GM12872 (cell line): Measurements from ENCODE around the gene KIF26B.

Experiments used
- TF ChIP-seq, protein P1 (sequence below): IDR thresholded peaks from 3 replicates; pipeline ENCODE4 v1.5.1; 2011; ENCODE audit warnings: low read depth, mild to moderate bottlenecking, low read length, moderate library complexity; ENCODE audit not compliant: insufficient read depth

Gene KIF26B

DNA sequence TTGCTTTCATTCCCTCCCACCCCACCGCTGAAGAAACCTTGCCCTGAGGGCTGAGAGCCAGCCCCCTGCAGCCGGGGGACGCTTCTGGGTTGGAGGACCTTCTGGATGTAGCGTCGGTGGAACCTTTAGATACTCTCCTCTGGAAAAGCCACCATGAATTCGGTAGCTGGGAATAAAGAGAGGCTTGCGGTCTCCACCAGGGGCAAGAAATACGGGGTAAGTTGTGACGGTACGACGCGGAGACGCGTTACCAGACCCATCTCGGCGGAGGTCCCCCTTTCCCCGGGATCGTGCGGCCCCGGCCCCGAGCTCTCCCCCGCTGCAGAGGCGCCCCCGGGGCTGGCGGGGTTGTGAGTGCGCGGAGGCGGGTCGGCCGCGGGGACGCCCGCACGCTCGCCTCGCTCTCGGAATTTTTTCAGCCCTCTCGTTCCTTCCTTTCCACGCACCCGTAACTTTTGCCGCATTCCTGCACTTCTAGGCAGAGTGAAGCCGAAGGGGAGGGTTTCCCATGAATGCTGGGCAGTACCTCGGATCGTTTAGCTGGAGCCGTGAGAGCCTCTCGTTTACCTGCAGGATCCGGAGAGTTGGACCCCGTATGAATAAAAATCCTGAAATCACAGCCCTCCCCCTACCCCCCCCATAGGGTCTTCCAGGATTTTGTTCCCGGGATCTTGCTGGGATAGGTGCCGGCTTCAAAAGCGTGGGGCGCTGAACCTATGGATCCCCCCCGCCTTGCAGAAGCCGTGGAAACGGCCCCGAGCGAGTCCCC is 671 bp downstream of the KIF26B start:
- TF ChIP-seq, protein P1, sequence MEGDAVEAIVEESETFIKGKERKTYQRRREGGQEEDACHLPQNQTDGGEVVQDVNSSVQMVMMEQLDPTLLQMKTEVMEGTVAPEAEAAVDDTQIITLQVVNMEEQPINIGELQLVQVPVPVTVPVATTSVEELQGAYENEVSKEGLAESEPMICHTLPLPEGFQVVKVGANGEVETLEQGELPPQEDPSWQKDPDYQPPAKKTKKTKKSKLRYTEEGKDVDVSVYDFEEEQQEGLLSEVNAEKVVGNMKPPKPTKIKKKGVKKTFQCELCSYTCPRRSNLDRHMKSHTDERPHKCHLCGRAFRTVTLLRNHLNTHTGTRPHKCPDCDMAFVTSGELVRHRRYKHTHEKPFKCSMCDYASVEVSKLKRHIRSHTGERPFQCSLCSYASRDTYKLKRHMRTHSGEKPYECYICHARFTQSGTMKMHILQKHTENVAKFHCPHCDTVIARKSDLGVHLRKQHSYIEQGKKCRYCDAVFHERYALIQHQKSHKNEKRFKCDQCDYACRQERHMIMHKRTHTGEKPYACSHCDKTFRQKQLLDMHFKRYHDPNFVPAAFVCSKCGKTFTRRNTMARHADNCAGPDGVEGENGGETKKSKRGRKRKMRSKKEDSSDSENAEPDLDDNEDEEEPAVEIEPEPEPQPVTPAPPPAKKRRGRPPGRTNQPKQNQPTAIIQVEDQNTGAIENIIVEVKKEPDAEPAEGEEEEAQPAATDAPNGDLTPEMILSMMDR, result no peak

DNA sequence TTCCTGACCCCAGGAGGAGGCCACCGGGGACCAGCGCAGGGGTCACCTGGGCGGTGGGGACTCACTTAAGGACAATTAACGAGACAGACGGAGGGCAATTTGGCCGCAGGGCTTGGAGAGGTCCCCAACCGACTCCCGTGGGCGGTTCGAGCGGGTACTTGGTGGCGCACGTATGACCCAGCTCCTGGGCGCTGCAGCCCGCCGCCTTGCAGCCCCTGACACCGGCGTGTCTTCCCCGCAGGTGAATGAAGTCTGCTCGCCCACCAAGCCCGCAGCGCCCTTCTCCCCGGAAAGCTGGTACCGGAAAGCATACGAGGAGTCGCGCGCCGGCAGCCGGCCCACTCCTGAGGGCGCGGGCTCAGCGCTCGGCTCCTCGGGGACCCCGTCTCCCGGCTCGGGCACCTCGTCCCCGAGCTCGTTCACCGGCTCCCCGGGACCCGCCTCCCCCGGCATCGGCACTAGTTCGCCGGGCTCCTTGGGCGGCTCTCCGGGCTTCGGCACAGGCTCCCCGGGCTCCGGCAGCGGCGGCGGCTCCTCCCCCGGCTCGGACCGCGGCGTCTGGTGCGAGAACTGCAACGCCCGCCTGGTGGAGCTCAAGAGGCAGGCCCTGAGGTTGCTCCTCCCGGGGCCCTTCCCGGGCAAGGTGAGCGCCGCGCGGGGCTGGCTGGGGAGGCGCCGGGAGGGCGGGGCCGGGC is 1.4 kb downstream of the KIF26B start:
- TF ChIP-seq, protein P1, result peak; percentile 63

DNA sequence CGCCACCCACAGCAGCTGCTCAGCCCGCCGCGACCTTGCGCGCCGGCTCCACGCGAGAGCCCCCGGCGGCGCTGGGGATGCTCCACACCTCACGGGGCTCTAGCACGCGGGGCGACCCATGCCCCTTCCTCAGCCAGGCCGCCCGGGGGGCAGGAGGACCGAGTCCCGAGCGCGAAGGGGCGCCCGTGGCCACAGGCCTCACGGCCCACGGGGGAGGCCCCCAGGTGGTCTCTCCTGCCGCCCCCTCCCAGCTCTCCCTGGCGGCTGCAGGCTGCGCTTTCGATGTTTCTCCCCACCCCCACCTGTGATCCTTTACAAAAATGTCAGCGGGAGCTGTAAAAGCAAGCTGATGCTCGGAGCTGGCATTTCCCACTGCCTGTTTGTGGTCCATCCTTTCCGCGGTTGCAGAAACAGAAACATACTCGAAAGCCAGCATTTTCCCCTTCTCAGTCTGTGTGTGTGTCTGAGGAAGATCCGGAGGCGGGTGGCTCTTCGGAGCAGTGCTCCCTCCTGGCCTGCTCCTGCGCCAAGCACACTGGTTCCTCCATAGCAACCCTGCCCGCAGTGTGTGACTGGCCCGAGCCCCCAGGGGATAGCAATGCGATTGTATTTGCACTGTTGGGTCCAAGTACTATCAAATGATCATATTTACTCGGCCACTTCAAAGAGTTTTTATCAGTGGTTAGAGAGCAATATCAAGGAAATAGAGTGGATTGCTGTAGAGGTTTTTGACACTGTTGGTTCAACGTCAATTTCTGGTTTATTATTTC is 2.1 kb downstream of the KIF26B start:
- TF ChIP-seq, protein P1, result no peak

DNA sequence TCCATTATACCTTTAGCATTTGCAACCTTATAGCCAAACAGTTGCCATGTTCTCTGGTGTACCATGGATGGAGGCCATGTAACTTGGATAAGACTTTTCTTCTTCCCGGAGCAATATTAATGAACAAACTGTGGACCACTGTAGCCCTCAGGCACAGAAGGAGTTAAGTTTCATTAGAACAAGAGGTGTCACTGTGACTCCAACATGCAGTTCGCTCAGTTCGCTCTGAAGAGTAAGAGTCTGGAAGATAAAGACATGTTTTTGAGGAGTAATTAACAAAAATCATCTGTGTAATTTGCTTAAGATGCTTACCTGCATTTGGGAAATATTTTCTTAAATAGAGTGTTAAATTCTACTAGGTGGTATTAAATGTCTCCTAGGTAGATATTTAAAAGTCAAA is 4.1 kb downstream of the KIF26B start:
- TF ChIP-seq, protein P1, result no peak

DNA sequence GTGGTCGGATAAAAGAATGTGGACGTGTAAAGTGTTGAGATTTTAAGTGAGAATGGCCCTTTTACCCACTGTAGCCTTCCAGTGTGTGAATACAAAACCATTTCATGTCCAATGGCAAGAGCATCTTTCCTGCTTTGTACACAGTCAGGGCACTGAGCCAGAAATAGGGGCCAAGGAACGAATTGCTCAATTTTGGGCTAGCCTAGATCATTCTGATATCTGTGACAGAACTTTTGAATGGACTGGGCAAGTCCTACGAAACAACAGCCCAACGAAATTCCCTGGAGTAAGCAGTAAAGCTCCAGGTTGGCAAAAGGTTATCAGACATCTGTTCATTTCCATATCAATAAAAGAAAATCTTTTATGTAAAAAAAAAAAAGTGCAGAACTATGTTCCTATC is 5.5 kb downstream of the KIF26B start:
- TF ChIP-seq, protein P1, result no peak

DNA sequence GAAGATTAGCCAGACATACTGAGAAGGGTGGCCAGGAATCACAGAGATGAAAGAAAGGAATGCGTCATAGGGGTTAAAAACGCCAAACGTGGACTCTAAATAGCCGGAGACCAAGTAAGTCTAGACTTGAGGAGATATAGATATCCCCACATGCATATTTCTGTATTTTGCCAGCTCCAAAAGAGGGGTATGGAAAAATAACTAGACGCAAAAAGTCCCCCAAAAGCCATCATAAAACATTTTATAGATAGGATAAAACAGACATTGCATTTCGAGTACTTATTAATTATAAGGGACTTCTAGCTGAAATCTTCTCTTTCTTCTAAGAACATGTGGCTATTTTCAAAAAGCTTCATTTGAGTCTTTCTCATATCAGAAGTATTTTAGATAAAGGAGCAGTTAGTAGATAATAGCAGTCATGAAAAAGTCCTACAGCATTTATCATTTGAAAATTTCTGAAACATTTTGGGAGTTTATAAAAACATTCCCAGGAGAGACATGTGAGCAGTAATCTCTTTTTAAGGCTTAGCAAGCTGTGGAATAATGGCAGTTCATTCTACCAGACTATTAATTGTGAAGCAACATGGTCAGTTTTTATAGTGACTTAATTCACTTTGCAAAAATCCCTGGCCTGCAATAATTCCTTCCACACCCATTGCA is 6.1 kb downstream of the KIF26B start:
- TF ChIP-seq, protein P1, result no peak

DNA sequence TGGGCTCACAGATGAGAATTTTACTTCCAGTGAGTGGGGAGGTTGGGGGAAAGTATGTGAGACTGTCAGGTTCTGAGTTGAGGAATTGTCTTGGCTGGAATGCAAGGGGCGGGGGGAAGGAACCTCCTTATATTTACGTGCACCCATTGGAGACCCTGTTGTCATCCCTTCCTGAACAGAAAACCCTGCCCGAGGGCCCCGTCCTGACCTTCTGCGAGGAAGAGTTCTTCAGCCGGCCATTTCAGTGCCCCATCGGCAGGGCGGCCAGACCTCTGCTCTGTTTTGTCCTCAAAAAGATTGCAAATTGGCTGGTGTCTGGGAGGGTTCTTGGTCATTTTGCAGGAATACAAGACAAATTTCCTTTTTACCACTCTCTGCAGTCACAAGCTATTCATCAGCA is 7.1 kb downstream of the KIF26B start:
- TF ChIP-seq, protein P1, result no peak
